HG02884 (cell line): ENCODE results near the gene OR7G2.
"Not testable (repeated sequence)": the region's sequence is repeated elsewhere in the genome, so short reads cannot be mapped to it uniquely, and the experiment has no call there.

ENCODE experiments used
- ATAC-seq: cut with Tn5 transposase; IDR thresholded peaks from one replicate; pipeline ENCODE4 v1.9.1; 2021; ENCODE audit warnings: mild to moderate bottlenecking, moderate library complexity; ENCODE audit not compliant: unreplicated experiment

Gene OR7G2

GRCh38 chr19:9075064-9075949 is 32.0 kb downstream of the OR7G2 start:
- no peak for ATAC-seq

GRCh38 chr19:9073806-9074205 is 33.5 kb downstream of the OR7G2 start:
- no peak for ATAC-seq

- ATAC-seq, result not testable (repeated sequence)
Measured at GRCh38 chr19:9071720-9072119, 35.6 kb downstream of the OR7G2 start.

GRCh38 chr19:9070066-9070465 is 37.2 kb downstream of the OR7G2 start:
- ATAC-seq, result no peak

GRCh38 chr19:9065457-9066014 is 41.7 kb downstream of the OR7G2 start:
- no peak for ATAC-seq

GRCh38 chr19:9061879-9062278 is 45.4 kb downstream of the OR7G2 start:
- no peak for ATAC-seq

GRCh38 chr19:9060564-9061340 is 46.5 kb downstream of the OR7G2 start:
- no peak for ATAC-seq

- ATAC-seq, result no peak
Measured at GRCh38 chr19:9058905-9059667, 48.2 kb downstream of the OR7G2 start.

- ATAC-seq, result no peak
Measured at GRCh38 chr19:9057505-9058258, 49.6 kb downstream of the OR7G2 start.

GRCh38 chr19:9056131-9056530 is 51.1 kb downstream of the OR7G2 start:
- not testable (repeated sequence) for ATAC-seq

GRCh38 chr19:9054765-9055164 is 52.5 kb downstream of the OR7G2 start:
- no peak for ATAC-seq

- ATAC-seq, result no peak
Measured at GRCh38 chr19:9054207-9054606, 53.1 kb downstream of the OR7G2 start.

GRCh38 chr19:9053674-9054073 is 53.6 kb downstream of the OR7G2 start:
- ATAC-seq, result not testable (repeated sequence)

GRCh38 chr19:9052894-9053293 is 54.4 kb downstream of the OR7G2 start:
- ATAC-seq, result no peak
